ENCODE data around the gene JARID2. TPM values are rescaled to one million over a fixed set of nuclear protein-coding genes. Genes with fewer than 3 reads are reported as not detected.
A peak's percentile ranks its signal among the peaks of the same experiment; 100 is the strongest.

Gene JARID2
- total RNA-seq, 1 donor from 2014 or later = 17.9 TPM

DNA sequence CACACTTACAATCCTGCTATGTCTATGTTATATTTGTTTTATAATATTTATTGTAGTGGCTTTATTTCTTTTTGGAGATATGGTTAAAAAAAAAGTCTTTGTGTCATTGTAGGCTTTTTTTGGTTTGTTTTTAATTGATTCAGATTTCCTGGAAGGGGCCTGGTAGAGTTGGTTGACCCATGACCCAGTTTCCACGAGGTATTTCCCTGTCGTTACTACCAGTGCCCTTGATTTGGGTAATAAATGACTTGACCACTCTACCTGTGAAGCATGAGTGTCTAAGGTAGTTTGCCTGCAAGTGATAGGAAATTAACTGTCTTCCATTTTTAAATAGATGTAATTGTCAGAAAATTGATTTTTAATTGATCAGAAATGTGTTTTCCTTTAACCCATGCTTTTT is 121.0 kb downstream of the JARID2 start:
- Histone ChIP-seq H3K27me3 (no peaks in the 10 kb centered on the region), H3K4me3 (no peak overlapping the region), H3K36me3 (no peaks in the 10 kb centered on the region), H3K4me1 (peaks cover 59% of the 10 kb centered on the region), H3K9me3 (no peaks in the 10 kb centered on the region), H3K27ac (no peak overlapping the region)
- intact Hi-C loops (cut with DNase I) = no loop called here
- no peak for DNase-seq (ENCODE audit: extremely low spot score in 2 of 2)
- TF ChIP-seq POLR2AphosphoS5 (IDR thresholded peaks at IDR 0.05; ENCODE audit: insufficient read depth in 1 of 2, low read depth in 1 of 2) (no peak), CTCF (IDR thresholded peaks at IDR 0.05) (no peak), POLR2A (IDR thresholded peaks at IDR 0.05) (no peak)

DNA sequence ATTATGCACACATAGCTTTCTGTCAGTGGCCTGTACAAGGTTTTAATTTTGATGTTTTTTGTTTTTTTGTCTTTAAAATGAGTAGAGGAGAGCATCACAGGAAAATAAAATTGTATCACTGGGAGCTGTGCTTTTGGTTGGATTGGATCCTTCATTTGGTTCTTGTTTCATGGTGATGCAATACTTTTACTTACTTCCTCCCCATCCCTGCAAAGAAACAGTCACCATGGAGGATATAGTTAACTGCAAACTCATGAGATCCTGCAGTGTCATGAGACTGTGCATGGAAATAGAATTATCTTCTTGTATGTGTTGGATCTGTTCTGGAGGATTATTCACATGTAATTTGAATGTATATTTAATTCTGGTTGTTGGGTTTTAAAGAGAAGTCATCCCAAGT is 122.3 kb downstream of the JARID2 start:
- Histone ChIP-seq H3K4me3 (no peak overlapping the region), H3K27ac (no peak overlapping the region), H3K27me3 (no peaks in the 10 kb centered on the region), H3K36me3 (no peaks in the 10 kb centered on the region), H3K9me3 (no peaks in the 10 kb centered on the region), H3K4me1 (peaks cover 59% of the 10 kb centered on the region)
- no peak for DNase-seq (ENCODE audit: extremely low spot score in 2 of 2)
- intact Hi-C loops (cut with DNase I) = no loop called here
- no peak for TF ChIP-seq POLR2AphosphoS5 (IDR thresholded peaks at IDR 0.05; ENCODE audit: insufficient read depth in 1 of 2, low read depth in 1 of 2)
- TF ChIP-seq CTCF (IDR thresholded peaks at IDR 0.05) = no peak
- TF ChIP-seq POLR2A (IDR thresholded peaks at IDR 0.05) = no peak

DNA sequence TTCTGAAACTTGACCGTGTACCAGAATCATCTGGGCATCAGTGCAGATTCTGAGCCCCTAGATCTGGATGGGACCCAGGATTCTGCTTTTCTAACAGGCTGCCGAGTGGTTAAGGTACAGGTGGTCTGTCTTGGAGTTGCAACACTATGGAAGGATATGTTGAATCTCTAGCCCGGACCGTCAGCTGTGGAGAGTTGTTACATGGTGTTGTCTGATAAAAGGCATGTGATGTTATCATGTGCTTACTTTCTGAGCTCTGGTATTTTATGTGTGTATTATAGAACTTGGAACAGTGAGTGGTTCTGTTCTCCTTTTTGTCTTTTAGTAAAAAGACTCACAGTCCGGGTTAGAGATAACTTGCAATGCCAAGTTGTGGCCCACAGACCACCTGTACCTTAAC is 123.0 kb downstream of the JARID2 start:
- no peaks in the 10 kb centered on the region for H3K36me3 ChIP-seq
- H3K4me3 ChIP-seq = no peak overlapping the region
- intact Hi-C loops (cut with DNase I) = no loop called here
- TF ChIP-seq POLR2AphosphoS5 (IDR thresholded peaks at IDR 0.05; ENCODE audit: insufficient read depth in 1 of 2, low read depth in 1 of 2) (no peak), POLR2A (IDR thresholded peaks at IDR 0.05) (no peak), CTCF (IDR thresholded peaks at IDR 0.05) (no peak)
- H3K9me3 ChIP-seq = no peaks in the 10 kb centered on the region
- H3K27ac ChIP-seq = no peak overlapping the region
- no peaks in the 10 kb centered on the region for H3K27me3 ChIP-seq
- H3K4me1 ChIP-seq = peaks cover 64% of the 10 kb centered on the region
- no peak for DNase-seq (ENCODE audit: extremely low spot score in 2 of 2)

DNA sequence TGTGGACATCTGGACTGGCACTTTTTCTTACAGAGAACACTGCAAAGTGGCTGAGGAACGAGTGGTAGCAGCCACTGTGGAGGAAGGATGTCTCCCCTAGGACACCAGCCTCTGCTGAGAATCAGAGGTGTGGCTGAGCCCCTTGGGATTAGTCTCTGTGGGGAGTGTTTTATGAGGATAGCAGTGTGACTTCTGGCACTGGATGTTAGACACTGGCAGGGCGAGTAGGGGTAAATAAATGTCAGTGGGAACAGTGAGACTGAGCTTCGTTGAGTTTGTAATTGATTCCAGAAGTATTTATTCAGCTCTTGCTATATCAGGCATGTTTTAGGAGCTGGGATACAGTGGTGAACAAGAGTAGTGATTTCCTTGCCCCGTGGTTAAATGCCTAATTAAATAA is 124.0 kb downstream of the JARID2 start:
- Histone ChIP-seq H3K4me3 (no peak overlapping the region), H3K27me3 (no peaks in the 10 kb centered on the region), H3K27ac (no peak overlapping the region), H3K9me3 (no peaks in the 10 kb centered on the region), H3K4me1 (peaks cover 65% of the 10 kb centered on the region), H3K36me3 (no peaks in the 10 kb centered on the region)
- no peak for DNase-seq (ENCODE audit: extremely low spot score in 2 of 2)
- intact Hi-C loops (cut with DNase I) = no loop called here
- TF ChIP-seq CTCF (IDR thresholded peaks at IDR 0.05) (no peak), POLR2A (IDR thresholded peaks at IDR 0.05) (no peak)

DNA sequence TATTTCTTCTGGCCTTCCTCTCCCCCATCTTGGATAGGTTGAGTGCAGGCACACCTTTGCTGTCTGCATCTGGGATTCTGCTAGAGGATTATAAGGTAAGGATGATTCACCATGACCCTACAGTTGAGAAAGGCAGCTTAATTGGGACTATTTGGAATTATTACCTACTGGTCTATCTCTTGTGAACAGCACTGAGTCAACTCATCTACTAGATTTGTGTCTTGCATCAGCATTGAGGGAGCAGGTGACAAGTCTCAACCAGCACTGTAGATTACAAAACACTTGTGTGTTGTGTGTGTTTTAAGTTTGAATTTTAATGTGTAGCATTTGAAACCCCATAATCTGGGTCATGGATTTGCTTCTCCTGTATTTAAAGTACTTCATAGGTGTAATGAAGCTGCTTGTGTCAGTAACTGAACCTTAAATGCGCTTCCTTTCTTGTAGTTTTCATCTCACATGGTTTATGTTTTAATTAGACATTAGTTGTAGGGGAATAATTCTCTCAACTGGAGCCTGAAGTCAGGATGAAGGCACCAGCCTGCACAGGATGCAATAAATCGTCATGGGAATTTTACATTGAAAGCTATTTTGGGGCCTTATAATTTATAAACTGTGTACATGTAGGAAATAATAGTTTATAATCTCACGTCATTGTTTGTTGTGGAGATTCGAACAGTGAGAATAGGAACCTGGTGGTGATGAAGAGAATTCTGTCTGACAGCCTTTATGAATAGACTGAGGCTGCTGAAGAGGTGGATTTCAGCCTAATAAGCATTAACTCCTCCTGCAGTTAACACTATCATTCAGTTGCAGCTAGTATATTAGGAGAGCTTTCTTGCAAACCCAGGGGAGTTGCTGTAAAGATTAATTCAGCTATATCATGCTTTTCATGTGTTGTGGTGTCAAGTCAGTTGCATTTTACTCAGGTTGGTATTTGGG is 125.1 kb downstream of the JARID2 start:
- Histone ChIP-seq H3K4me3 (no peak overlapping the region), H3K27ac (no peak overlapping the region), H3K9me3 (no peaks in the 10 kb centered on the region), H3K27me3 (no peaks in the 10 kb centered on the region), H3K4me1 (peaks cover 60% of the 10 kb centered on the region), H3K36me3 (no peaks in the 10 kb centered on the region)
- intact Hi-C loops (cut with DNase I) = no loop called here
- no peak for TF ChIP-seq CTCF (IDR thresholded peaks at IDR 0.05)
- peak in 1 of 2 donors; percentile 39 for TF ChIP-seq POLR2AphosphoS5 (IDR thresholded peaks at IDR 0.05; ENCODE audit: insufficient read depth in 1 of 2, low read depth in 1 of 2)
- DNase-seq (ENCODE audit: extremely low spot score in 2 of 2) = no peak
